RWPE1 (cell line): ENCODE data around the gene FKBP4.

Experiments
- CTCF ChIA-PET: fragments of 350-600 bp; sonication (Branson Sonifier 250); formaldehyde crosslinking; extraction: SDS; loops from one replicate; lab custom pipeline; 2021; lab: Yijun Ruan, JAX
- POLR2A ChIA-PET: fragments of 400-600 bp; formaldehyde crosslinking; extraction: SDS; loops from one replicate; lab custom pipeline; 2020; ENCODE audit warnings: antibody characterized with exemption; ENCODE audit not compliant: low non-redundant PET; lab: Yijun Ruan, JAX
- DNase-seq: peaks from one replicate; pipeline ENCODE4 v3.0.0; 2012; ENCODE audit warnings: low spot score
- H3K27ac ChIP-seq: fragments of 450-650 bp; 2 replicates; pipeline ENCODE4 v1.5.1; 2017
- TF ChIP-seq, protein P1 (sequence below): fragments of 450-650 bp; conservative IDR thresholded peaks from 2 replicates; pipeline ENCODE4 v1.5.1; 2017; ENCODE audit warnings: low read depth, mild to moderate bottlenecking

FKBP4 gene

GRCh38 chr12:2797721-2798418 is 3.1 kb downstream of the FKBP4 start:
- CTCF ChIA-PET = no interaction called here
- DNase-seq = no peak
- H3K27ac ChIP-seq = no peak overlapping the region
- POLR2A ChIA-PET = no interaction called here
- TF ChIP-seq, protein P1, sequence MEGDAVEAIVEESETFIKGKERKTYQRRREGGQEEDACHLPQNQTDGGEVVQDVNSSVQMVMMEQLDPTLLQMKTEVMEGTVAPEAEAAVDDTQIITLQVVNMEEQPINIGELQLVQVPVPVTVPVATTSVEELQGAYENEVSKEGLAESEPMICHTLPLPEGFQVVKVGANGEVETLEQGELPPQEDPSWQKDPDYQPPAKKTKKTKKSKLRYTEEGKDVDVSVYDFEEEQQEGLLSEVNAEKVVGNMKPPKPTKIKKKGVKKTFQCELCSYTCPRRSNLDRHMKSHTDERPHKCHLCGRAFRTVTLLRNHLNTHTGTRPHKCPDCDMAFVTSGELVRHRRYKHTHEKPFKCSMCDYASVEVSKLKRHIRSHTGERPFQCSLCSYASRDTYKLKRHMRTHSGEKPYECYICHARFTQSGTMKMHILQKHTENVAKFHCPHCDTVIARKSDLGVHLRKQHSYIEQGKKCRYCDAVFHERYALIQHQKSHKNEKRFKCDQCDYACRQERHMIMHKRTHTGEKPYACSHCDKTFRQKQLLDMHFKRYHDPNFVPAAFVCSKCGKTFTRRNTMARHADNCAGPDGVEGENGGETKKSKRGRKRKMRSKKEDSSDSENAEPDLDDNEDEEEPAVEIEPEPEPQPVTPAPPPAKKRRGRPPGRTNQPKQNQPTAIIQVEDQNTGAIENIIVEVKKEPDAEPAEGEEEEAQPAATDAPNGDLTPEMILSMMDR = no peak

DNA sequence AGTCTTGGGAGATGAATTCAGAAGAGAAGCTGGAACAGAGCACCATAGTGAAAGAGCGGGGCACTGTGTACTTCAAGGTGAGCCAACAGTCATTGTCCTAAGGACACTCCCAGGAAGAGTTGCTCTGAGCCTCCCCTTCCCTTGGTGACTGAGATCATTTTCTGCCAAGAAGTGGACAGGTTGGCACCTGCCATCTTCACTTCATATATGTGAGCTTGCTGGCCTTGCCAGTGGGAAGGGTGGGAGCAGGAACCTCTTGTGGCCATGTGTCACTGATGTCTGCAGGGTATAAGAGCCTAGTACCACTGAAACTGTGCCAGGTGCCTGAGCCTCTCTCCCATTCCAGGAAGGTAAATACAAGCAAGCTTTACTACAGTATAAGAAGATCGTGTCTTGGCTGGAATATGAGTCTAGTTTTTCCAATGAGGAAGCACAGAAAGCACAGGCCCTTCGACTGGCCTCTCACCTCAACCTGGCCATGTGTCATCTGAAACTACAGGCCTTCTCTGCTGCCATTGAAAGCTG is 5.3 kb downstream of the FKBP4 start:
- POLR2A ChIA-PET = no interaction called here
- TF ChIP-seq, protein P1 = no peak
- CTCF ChIA-PET = interaction anchor here (1.2 to 1.5 kb wide), 2 partner anchors 10 to 14 kb away, joined by 3 to 5 read pairs; no protein-coding TSS in a partner anchor

DNA sequence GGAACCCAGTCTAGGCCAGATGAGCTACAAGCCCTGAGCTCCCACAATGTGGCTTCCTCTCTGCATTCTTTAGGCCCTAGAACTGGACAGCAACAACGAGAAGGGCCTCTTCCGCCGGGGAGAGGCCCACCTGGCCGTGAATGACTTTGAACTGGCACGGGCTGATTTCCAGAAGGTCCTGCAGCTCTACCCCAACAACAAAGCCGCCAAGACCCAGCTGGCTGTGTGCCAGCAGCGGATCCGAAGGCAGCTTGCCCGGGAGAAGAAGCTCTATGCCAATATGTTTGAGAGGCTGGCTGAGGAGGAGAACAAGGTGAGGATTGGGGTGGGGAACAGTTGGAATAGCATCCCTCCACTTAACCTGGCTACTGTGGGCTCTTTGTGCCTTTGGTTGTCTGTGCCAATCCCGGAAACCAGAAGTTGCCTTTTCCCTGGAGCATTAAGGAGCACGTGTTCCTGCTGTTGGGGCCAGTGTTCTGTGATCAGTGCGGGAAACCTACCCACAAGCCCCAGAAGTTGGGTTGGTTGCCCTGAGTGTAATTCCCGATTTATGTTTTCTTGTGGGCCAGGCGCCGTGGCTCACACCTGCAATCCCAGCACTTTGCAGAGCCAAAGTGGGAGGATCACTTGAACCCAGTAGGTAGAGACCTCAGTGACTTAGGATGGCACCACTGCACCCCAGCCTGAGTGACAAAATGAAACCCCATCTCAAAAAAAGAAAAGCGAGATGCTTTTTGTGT is 6.4 kb downstream of the FKBP4 start:
- ChIA-PET CTCF (interaction anchor here (0.6 to 1.5 kb wide), 3 partner anchors 13 to 272 kb away, joined by 3 read pairs; no protein-coding TSS in a partner anchor), POLR2A (no interaction called here)
- no peak for DNase-seq
- H3K27ac ChIP-seq = no peak overlapping the region
- TF ChIP-seq, protein P1 = no peak

More for the DNA sequence above, 5.3 kb downstream of the FKBP4 start:
- no peak for DNase-seq
- peak overlapping the region; percentile 27; the same call in 1 of the 2 replicates for H3K27ac ChIP-seq

GRCh38 chr12:2803635-2804392 is 9.0 kb downstream of the FKBP4 start:
- no peak overlapping the region for H3K27ac ChIP-seq
- TF ChIP-seq, protein P1 = no peak
- ChIA-PET POLR2A (no interaction called here), CTCF (no interaction called here)
- DNase-seq = no peak

GRCh38 chr12:2804393-2805142 is 9.8 kb downstream of the FKBP4 start:
- TF ChIP-seq, protein P1 = no peak
- no peak for DNase-seq
- ChIA-PET CTCF (no interaction called here), POLR2A (no interaction called here)
- H3K27ac ChIP-seq = no peak overlapping the region
